Vagina (tissue), 2 donors: ENCODE results near the gene MMP11.

Experiments
- CTCF ChIP-seq, 3 experiments: fragments of 450-650 bp in 2 of 3; fragments of 200-600 bp in 1 of 3; sonication (generic) in 1 of 3; IDR thresholded peaks; one replicate each; pipeline ENCODE4 v1.5.1; 2017 to 2019; ENCODE audit warnings: antibody characterized with exemption in 3 of 3, mild to moderate bottlenecking in 2 of 3, moderate library complexity in 2 of 3
- POLR2A ChIP-seq, 2 donors: fragments of 450-650 bp; IDR thresholded peaks; one replicate each; pipeline ENCODE4 v1.6.1; 2017; ENCODE audit warnings: antibody characterized with exemption in 2 of 2, mild to moderate bottlenecking in 2 of 2, moderate library complexity in 2 of 2
- POLR2AphosphoS5 ChIP-seq, 2 donors: sonication (generic); formaldehyde crosslinking; IDR thresholded peaks; one replicate each; pipeline ENCODE4 v1.9.0; 2017; ENCODE audit warnings: antibody characterized with exemption in 2 of 2, mild to moderate bottlenecking in 2 of 2, low read depth in 1 of 2; ENCODE audit not compliant: insufficient read depth in 1 of 2

GRCh38 chr22:23786752-23787599 is 14.3 kb downstream of the MMP11 start, which contains the start of gene SMARCB1:
- TF ChIP-seq CTCF (IDR thresholded peaks at IDR 0.05), result no peak
- peak; percentile 46 to 67 for TF ChIP-seq POLR2AphosphoS5 (IDR thresholded peaks at IDR 0.05; ENCODE audit: insufficient read depth in 1 of 2, low read depth in 1 of 2)
- peak in 1 of 2 donors; percentile 56 for TF ChIP-seq POLR2A (IDR thresholded peaks at IDR 0.05)
